ENCODE measurements around the gene LBHD1. TPM values are rescaled to one million over a fixed set of nuclear protein-coding genes. Genes with fewer than 3 reads are reported as not detected.
"Not testable (repeated sequence)": the region's sequence is repeated elsewhere in the genome, so short reads cannot be mapped to it uniquely, and the experiment has no call there.

The LBHD1 gene
- total RNA-seq, 2 donors from 2014 or later, result 12.0 to 14.9 TPM

DNA sequence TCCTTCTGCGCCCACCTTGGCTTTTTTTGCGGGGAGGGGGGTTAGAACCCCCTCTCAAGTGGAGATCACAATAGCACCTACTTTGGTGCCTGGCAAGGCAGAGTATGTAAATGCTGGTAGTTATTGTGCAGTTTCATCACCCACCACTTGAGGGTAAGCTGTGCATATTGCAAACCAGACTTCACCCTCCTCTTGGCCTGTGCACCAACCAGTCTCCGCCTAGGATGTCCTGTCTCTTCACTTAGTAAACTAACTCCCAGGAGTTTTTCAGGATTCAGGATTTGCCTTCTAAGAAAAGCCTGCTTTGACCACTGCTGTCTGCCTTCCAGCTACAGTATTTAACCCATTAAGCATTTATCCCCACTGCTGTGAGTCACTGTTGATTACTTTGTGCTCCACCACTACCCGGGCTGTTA, 8.8 kb upstream of the LBHD1 start:
- Mint-ChIP-seq H3K4me1 (peaks cover 28% of the 10 kb centered on the region), H3K36me3 (ENCODE audit: low read depth) (peaks cover 2% of the 10 kb centered on the region), H3K27me3 (no peaks in the 10 kb centered on the region), H3K4me3 (peak overlapping the region; percentile 45), H3K27ac (peak overlapping the region; percentile 97)
- DNase-seq (no peak), ATAC-seq (peak; percentile 72)
- no peaks in the 10 kb centered on the region for H3K9me3 ChIP-seq (ENCODE audit: control insufficient read depth, low read length, poor library complexity, severe bottlenecking)

DNA sequence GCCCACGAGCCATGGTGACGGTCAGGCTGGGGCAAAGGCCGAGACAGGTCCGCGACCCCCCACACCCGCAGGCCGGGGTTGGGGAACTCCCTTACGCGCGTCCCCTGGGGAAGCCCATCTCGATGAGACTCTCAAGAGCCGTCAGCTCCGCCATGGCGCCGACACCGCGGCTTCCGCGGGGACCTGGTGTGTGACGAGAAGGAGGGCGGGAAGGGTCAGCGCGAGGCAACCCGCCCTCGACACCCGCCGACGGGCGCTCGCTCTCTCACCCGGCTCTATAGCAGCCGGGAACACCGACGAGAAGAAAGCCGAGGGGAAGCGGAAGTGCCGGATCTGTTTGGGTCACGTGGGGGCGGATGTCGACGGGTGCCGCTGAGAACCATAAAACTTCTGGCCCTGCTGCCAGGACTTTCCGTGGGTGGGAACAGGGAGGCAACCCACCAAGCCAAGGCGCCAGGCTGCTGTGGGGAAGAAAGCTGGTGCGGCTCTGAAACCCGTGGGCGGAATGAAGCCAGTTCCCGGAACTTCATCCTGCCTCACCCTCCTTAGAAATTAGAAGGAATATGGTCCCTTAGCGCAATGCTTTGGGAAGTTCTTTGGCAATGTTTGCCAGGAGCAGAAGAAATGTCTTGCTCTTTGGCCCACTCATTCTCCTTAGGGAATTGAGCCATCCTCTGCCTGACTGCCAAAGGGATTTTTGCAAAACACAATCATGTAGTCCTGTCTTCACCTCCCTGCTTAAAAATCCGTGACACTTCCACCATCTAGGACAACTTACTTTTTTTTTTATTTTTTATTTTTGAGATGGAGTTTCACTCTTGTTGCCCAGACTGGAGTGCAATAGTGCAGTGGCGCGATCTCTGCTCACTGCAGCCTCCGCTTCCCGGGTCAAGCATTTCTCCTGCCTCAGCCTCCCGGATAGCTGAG, 7.0 kb upstream of the LBHD1 start, which contains the start of gene UBXN1:
UBXN1 (minus strand) TSS at position 304 of the 927 bp plus-strand sequence; CDS start at position 154, 150 bp downstream.
- Mint-ChIP-seq H3K4me1 (peaks cover 31% of the 10 kb centered on the region), H3K27me3 (no peaks in the 10 kb centered on the region), H3K4me3 (peak within 1 kb of the TSS; percentile 91), H3K27ac (peak within 1 kb of the TSS; percentile 97), H3K36me3 (ENCODE audit: low read depth) (peaks cover 5% of the 10 kb centered on the region)
- no peaks in the 10 kb centered on the region for H3K9me3 ChIP-seq (ENCODE audit: control insufficient read depth, low read length, poor library complexity, severe bottlenecking)
- ATAC-seq, result peak; percentile 84
- peak; percentile 64 to 75 (median 69) for DNase-seq

GRCh38 chr11:62678433-62678769, 6.3 kb upstream of the LBHD1 start:
- H3K9me3 ChIP-seq (ENCODE audit: control insufficient read depth, low read length, poor library complexity, severe bottlenecking), result no peaks in the 10 kb centered on the region
- ATAC-seq, result no peak
- DNase-seq, result no peak
- Mint-ChIP-seq H3K36me3 (ENCODE audit: low read depth) (peaks cover 5% of the 10 kb centered on the region), H3K27ac (peak overlapping the region; percentile 97), H3K4me3 (peak overlapping the region; percentile 91), H3K27me3 (no peaks in the 10 kb centered on the region), H3K4me1 (peaks cover 31% of the 10 kb centered on the region)

GRCh38 chr11:62677714-62678113, 5.6 kb upstream of the LBHD1 start:
- no peaks in the 10 kb centered on the region for H3K9me3 ChIP-seq (ENCODE audit: control insufficient read depth, low read length, poor library complexity, severe bottlenecking)
- H3K27ac Mint-ChIP-seq, result peak overlapping the region; percentile 97
- ATAC-seq (no peak), DNase-seq (no peak)
- peaks cover 5% of the 10 kb centered on the region for H3K36me3 Mint-ChIP-seq (ENCODE audit: low read depth)
- no peaks in the 10 kb centered on the region for H3K27me3 Mint-ChIP-seq
- H3K4me1 Mint-ChIP-seq, result peaks cover 33% of the 10 kb centered on the region
- peak overlapping the region; percentile 91 for H3K4me3 Mint-ChIP-seq

- no peaks in the 10 kb centered on the region for H3K27me3 Mint-ChIP-seq
- no peaks in the 10 kb centered on the region for H3K9me3 ChIP-seq (ENCODE audit: control insufficient read depth, low read length, poor library complexity, severe bottlenecking)
- H3K36me3 Mint-ChIP-seq (ENCODE audit: low read depth), result peaks cover 5% of the 10 kb centered on the region
- H3K27ac Mint-ChIP-seq, result peak overlapping the region; percentile 97
- H3K4me1 Mint-ChIP-seq, result peaks cover 37% of the 10 kb centered on the region
- peak overlapping the region; percentile 91 for H3K4me3 Mint-ChIP-seq
- DNase-seq (no peak), ATAC-seq (no peak)
Measured at GRCh38 chr11:62677156-62677555, 5.1 kb upstream of the LBHD1 start.

DNA sequence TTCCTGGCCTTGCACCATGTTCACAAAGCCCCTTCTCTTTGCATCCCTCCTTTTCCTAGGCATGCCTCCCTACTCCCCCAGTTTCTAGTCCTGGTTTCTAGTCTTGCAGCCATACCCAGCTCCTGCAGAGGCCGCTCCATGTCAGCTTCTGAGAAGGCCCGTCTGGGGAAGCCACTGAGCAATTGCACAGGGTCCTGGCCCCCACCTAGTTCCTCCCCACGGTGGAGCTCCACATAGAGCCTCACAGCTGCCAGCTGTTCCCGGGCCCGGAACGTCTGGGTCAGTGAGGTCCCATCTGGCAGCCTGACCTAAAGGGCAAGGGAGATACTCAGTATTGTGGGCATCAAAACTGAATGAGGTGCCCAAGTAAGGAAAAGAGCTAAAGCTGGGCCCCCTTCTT, 4.6 kb upstream of the LBHD1 start:
- no peaks in the 10 kb centered on the region for H3K9me3 ChIP-seq (ENCODE audit: control insufficient read depth, low read length, poor library complexity, severe bottlenecking)
- ATAC-seq (no peak), DNase-seq (no peak)
- H3K36me3 Mint-ChIP-seq (ENCODE audit: low read depth), result peaks cover 5% of the 10 kb centered on the region
- H3K4me3 Mint-ChIP-seq, result peak overlapping the region; percentile 91
- no peaks in the 10 kb centered on the region for H3K27me3 Mint-ChIP-seq
- peaks cover 38% of the 10 kb centered on the region for H3K4me1 Mint-ChIP-seq
- H3K27ac Mint-ChIP-seq, result peak overlapping the region; percentile 97

DNA sequence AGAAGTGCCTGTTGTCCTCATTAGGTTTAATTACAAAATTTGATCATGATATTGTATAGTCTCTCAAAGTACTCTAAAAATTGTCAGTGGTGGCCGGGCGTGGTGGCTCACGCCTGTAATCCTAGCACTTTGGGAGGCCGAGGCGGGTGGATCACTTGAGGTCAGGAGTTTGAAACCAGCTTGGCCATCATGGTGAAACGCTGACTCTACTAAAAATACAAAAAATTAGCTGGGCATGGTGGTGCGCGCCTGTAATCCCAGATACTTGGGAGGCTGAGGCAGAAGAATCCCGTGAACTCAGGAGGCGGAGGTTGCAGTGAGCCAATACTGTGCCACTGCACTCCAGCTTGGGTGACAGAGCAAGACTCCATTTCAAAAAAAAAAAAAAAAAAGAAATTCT, 3.3 kb upstream of the LBHD1 start:
- not testable (repeated sequence) for H3K36me3 Mint-ChIP-seq (ENCODE audit: low read depth)
- H3K27ac Mint-ChIP-seq, result peak overlapping the region; percentile 63

DNA sequence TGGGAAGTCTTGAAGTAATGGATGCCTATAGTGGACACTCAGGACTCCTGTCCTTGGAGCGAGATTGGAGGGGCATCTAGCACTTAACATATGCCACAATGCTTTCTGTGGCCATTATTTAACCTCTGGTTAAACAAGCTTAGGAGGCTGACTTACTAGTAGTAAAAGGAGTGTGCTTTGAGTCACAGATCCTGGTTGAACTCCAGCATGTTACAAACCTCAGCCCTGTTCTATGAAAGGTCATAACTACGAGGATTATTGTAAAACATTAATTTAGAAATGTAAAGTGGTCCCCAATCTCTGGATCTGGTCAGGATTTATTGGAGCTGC, 1.1 kb upstream of the LBHD1 start:
- H3K9me3 ChIP-seq (ENCODE audit: control insufficient read depth, low read length, poor library complexity, severe bottlenecking), result no peaks in the 10 kb centered on the region
- Mint-ChIP-seq H3K27me3 (no peaks in the 10 kb centered on the region), H3K36me3 (ENCODE audit: low read depth) (peaks cover 5% of the 10 kb centered on the region), H3K4me3 (peak overlapping the region; percentile 99), H3K4me1 (peaks cover 41% of the 10 kb centered on the region), H3K27ac (peak overlapping the region; percentile 96)
- no peak for ATAC-seq
- no peak for DNase-seq

More for the DNA sequence above, 3.3 kb upstream of the LBHD1 start:
- H3K4me3 Mint-ChIP-seq; H3K9me3 ChIP-seq (ENCODE audit: control insufficient read depth, low read length, poor library complexity, severe bottlenecking); DNase-seq; ATAC-seq; H3K27me3 Mint-ChIP-seq: not testable (repeated sequence)
- peaks cover 46% of the 10 kb centered on the region for H3K4me1 Mint-ChIP-seq

DNA sequence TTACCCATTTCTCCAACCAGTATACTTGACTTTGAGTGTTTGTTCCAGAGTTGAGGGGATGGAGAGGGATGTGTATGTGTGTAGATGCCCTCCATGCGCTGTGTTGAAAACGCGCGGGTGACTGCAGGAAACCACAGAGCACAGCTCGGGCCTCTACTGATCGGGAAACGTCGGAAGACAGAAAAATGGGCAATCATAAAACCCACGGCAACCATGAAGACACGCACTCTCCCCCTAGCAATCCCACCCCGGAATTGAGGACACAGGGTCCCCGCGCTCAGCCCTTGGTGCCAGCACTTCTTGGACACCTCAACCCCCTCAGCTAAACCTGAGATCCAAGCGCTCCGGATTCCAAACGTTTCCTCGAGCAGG, 845 bp downstream of the LBHD1 start:
- peak; percentile 59 for ATAC-seq
- no peaks in the 10 kb centered on the region for H3K27me3 Mint-ChIP-seq
- peak in 1 of 3 donors; percentile 21 for DNase-seq
- peak overlapping the region; percentile 99 for H3K4me3 Mint-ChIP-seq
- peaks cover 3% of the 10 kb centered on the region for H3K36me3 Mint-ChIP-seq (ENCODE audit: low read depth)
- H3K27ac Mint-ChIP-seq, result peak overlapping the region; percentile 96
- H3K4me1 Mint-ChIP-seq, result peaks cover 35% of the 10 kb centered on the region
- H3K9me3 ChIP-seq (ENCODE audit: control insufficient read depth, low read length, poor library complexity, severe bottlenecking), result no peaks in the 10 kb centered on the region

- H3K27ac Mint-ChIP-seq, result peak overlapping the region; percentile 96
- peak overlapping the region; percentile 99 for H3K4me3 Mint-ChIP-seq
- H3K36me3 Mint-ChIP-seq (ENCODE audit: low read depth), result no peaks in the 10 kb centered on the region
- H3K27me3 Mint-ChIP-seq, result no peaks in the 10 kb centered on the region
- no peak for ATAC-seq
- DNase-seq, result no peak
- no peaks in the 10 kb centered on the region for H3K9me3 ChIP-seq (ENCODE audit: control insufficient read depth, low read length, poor library complexity, severe bottlenecking)
- H3K4me1 Mint-ChIP-seq, result peaks cover 36% of the 10 kb centered on the region
Measured at GRCh38 chr11:62669420-62670161, 2.5 kb downstream of the LBHD1 start.

- no peaks in the 10 kb centered on the region for H3K9me3 ChIP-seq (ENCODE audit: control insufficient read depth, low read length, poor library complexity, severe bottlenecking)
- peak overlapping the region; percentile 97 for H3K27ac Mint-ChIP-seq
- ATAC-seq (no peak), DNase-seq (no peak)
- peaks cover 39% of the 10 kb centered on the region for H3K4me1 Mint-ChIP-seq
- H3K4me3 Mint-ChIP-seq, result peak overlapping the region; percentile 98
- H3K27me3 Mint-ChIP-seq, result no peaks in the 10 kb centered on the region
- no peaks in the 10 kb centered on the region for H3K36me3 Mint-ChIP-seq (ENCODE audit: low read depth)
Measured at GRCh38 chr11:62667460-62667859, 4.6 kb downstream of the LBHD1 start.

- H3K27me3 Mint-ChIP-seq, result no peaks in the 10 kb centered on the region
- no peak for ATAC-seq
Measured at GRCh38 chr11:62666259-62666926, 5.7 kb downstream of the LBHD1 start.

More at GRCh38 chr11:62666259-62666926, 5.7 kb downstream of the LBHD1 start:
- Mint-ChIP-seq H3K27ac (peak overlapping the region; percentile 97), H3K4me1 (peaks cover 34% of the 10 kb centered on the region), H3K36me3 (ENCODE audit: low read depth) (no peaks in the 10 kb centered on the region), H3K4me3 (peak overlapping the region; percentile 98)
- DNase-seq, result no peak
- no peaks in the 10 kb centered on the region for H3K9me3 ChIP-seq (ENCODE audit: control insufficient read depth, low read length, poor library complexity, severe bottlenecking)
